ENCODE measurements around the gene NR1I3.
"Not testable (repeated sequence)": the region's sequence is repeated elsewhere in the genome, so short reads cannot be mapped to it uniquely, and the experiment has no call there.

The NR1I3 gene

DNA sequence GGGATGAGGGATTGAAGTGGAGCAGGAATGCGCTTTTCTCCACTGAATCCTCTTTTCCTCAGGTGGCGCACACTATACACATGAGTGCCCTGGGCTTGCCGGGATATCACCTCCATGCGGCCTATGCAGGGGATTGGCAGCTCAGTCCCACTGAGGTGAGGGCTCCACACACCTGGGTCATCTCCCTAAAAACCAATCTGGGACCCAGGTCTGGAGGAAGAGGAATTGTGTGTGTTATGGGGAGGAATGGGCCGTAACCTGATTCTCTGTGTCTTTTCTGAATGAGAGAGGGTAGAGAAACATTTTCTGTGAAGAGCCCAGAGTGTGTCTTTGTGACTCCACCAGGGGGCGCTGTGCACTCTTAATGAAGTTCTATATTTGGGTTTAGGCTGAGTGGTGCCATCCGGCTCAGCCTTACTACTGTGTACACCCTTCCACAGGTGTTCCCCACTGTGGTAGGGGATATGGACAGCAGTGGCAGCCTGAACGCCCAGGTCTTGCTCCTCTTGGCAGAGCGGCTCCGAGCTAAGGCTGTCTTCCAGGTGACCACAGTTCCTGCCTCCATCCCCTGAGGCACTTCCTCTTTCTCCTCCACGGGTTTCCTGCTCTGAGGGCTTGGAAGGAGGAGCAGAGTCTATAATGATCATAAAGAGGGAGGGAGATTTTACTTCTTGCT is 10.7 kb downstream of the NR1I3 start:
- Mint-ChIP-seq H3K27me3 (no peaks in the 10 kb centered on the region), H3K27ac (peak overlapping the region; percentile 98), H3K4me3 (peak overlapping the region; percentile 97), H3K36me3 (ENCODE audit: low read depth) (peaks cover 15% of the 10 kb centered on the region), H3K4me1 (ENCODE audit: low read depth) (peaks cover 27% of the 10 kb centered on the region), H3K9me3 (no peaks in the 10 kb centered on the region)

- Mint-ChIP-seq H3K4me1 (ENCODE audit: low read depth) (peaks cover 33% of the 10 kb centered on the region), H3K27me3 (peaks cover 4% of the 10 kb centered on the region)
Observed at GRCh38 chr1:161226759-161227158, 11.2 kb downstream of the NR1I3 start.

GRCh38 chr1:161226320-161226711 is 11.7 kb downstream of the NR1I3 start:
- peaks cover 35% of the 10 kb centered on the region for H3K4me1 Mint-ChIP-seq (ENCODE audit: low read depth)
- H3K27me3 Mint-ChIP-seq, result peaks cover 4% of the 10 kb centered on the region
- H3K4me3 Mint-ChIP-seq, result peak overlapping the region; percentile 97
- H3K27ac Mint-ChIP-seq, result peak overlapping the region; percentile 98
- H3K36me3 Mint-ChIP-seq (ENCODE audit: low read depth), result peaks cover 15% of the 10 kb centered on the region
- H3K9me3 Mint-ChIP-seq, result no peaks in the 10 kb centered on the region

More at GRCh38 chr1:161226759-161227158, 11.2 kb downstream of the NR1I3 start:
- Mint-ChIP-seq H3K27ac (peak overlapping the region; percentile 98), H3K9me3 (no peaks in the 10 kb centered on the region), H3K36me3 (ENCODE audit: low read depth) (peaks cover 15% of the 10 kb centered on the region), H3K4me3 (peak overlapping the region; percentile 97)

DNA sequence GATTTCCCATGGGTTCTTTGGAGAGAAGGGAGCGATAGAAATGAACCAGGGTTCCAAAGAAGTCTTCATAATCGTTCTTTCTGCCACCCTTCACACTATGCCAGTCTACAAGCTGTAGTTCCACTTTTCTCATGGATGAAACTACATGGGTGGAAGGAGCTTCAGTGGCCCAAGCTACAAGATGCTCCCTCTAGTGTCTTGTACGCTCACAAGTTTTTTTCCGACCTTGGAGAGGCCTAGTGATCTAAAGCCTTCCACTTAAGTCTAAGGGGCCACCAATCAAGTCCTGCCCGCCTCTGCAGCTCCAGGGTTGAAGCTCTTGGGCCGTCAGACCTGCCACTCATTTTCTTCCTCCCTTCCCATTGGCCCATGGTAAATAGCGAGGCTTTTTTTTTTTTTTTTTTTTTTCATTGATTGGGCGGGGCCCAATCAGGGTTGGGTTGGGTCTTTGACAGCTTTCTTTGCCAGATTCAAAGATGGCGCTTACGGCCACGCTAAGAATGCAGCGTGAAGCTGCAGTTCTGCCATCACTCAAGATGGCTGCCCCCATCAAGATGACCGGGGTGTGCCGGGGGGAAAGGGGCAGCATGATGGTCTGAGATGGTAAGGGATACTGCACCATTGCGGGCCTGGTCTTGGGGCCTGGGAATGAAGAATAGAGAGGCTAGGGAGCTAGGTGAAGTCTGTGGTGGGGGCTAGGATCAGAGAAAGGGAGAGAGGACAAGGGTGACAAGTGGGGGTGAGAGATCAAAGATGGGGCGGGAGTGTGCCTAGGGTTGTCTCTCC is 12.3 kb downstream of the NR1I3 start, which contains the start of gene TOMM40L:
TOMM40L (plus strand) TSS at position 527 of the 786 bp plus-strand sequence. CDS start 430 bp downstream, outside the sequence.
- peak within 1 kb of the TSS; percentile 97 for H3K4me3 Mint-ChIP-seq
- H3K4me1 Mint-ChIP-seq (ENCODE audit: low read depth), result peaks cover 39% of the 10 kb centered on the region
- H3K27ac Mint-ChIP-seq, result peak within 1 kb of the TSS; percentile 98
- peaks cover 4% of the 10 kb centered on the region for H3K27me3 Mint-ChIP-seq
- peaks cover 15% of the 10 kb centered on the region for H3K36me3 Mint-ChIP-seq (ENCODE audit: low read depth)
- no peaks in the 10 kb centered on the region for H3K9me3 Mint-ChIP-seq

- H3K27me3 Mint-ChIP-seq, result peaks cover 4% of the 10 kb centered on the region
- peaks cover 15% of the 10 kb centered on the region for H3K36me3 Mint-ChIP-seq (ENCODE audit: low read depth)
- peak overlapping the region; percentile 98 for H3K27ac Mint-ChIP-seq
- no peaks in the 10 kb centered on the region for H3K9me3 Mint-ChIP-seq
- peak overlapping the region; percentile 97 for H3K4me3 Mint-ChIP-seq
- H3K4me1 Mint-ChIP-seq (ENCODE audit: low read depth), result peaks cover 43% of the 10 kb centered on the region
Observed at GRCh38 chr1:161225178-161225533, 12.8 kb downstream of the NR1I3 start.

- H3K9me3 Mint-ChIP-seq, H3K4me3 Mint-ChIP-seq, H3K27me3 Mint-ChIP-seq: not testable (repeated sequence)
- peaks cover 15% of the 10 kb centered on the region for H3K36me3 Mint-ChIP-seq (ENCODE audit: low read depth)
- peaks cover 47% of the 10 kb centered on the region for H3K4me1 Mint-ChIP-seq (ENCODE audit: low read depth)
- peak overlapping the region; percentile 98 for H3K27ac Mint-ChIP-seq
Observed at GRCh38 chr1:161224695-161225087, 13.3 kb downstream of the NR1I3 start.

GRCh38 chr1:161223805-161224694 is 14.0 kb downstream of the NR1I3 start:
- Mint-ChIP-seq H3K4me1 (ENCODE audit: low read depth) (peaks cover 54% of the 10 kb centered on the region), H3K9me3 (no peaks in the 10 kb centered on the region), H3K27me3 (peaks cover 4% of the 10 kb centered on the region), H3K27ac (no peak overlapping the region), H3K36me3 (ENCODE audit: low read depth) (peaks cover 15% of the 10 kb centered on the region), H3K4me3 (no peak overlapping the region)

DNA sequence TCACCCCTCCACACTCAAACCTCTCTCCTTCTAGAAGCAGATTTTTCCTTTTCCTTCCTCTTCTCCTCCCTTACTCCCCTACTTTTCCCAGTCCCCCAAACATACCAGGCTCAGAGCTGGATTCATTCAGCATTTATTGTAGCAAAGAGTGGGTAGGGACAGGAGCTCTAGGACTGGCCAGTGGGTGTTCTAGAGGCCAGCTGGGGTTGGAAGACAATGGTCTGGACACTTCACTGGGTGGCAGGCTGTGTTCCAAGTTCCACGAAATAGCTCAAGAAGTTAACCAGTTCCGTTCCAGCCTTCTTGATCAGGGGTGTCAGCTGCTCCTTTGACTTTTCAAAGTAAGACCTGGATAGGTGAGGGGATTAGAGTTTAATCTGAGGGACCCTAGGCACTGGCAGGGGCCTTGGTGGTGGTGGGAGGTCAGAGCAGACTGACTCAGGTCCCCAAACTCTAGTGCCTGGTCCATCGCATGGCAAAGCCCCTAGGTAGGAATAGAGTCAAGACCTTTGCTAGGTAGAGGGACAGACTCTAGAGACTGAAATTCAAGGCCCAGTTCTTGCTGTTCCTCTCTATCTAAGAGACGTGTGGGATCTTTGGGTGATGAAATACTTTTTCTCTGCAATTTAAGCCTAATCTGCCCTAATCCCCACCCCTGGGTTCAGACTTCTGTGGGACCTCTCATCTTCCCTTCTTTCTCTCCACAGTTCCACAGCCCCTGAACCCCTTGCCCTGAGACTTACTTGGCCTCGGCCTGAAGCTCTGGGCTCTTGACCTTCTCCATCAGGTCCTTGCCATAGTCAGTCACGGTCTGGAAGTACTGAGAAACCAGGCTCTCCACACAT is 15.6 kb downstream of the NR1I3 start:
- Mint-ChIP-seq H3K9me3 (no peaks in the 10 kb centered on the region), H3K27ac (no peak overlapping the region), H3K4me3 (no peak overlapping the region), H3K4me1 (ENCODE audit: low read depth) (peaks cover 64% of the 10 kb centered on the region), H3K36me3 (ENCODE audit: low read depth) (no peaks in the 10 kb centered on the region), H3K27me3 (peaks cover 4% of the 10 kb centered on the region)

DNA sequence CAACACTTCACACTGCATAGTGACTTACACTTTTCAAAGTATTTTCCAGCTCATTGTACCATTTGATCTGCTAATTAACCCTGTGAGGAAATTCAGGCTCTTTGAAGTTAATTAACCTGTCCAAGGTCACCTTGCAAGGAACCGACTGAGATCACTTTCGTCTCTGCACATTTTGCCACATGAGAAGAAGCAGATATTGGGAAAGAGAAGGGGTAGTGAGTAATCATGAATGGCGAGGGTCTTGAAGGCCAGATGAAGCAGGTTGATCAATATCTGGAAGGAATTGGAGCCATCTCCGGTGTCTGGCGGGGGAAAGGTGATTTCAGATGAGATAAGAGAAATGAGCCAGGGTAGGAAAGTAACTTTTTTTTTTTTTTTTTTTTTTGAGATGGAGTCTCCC is 18.0 kb downstream of the NR1I3 start:
- Mint-ChIP-seq H3K36me3 (ENCODE audit: low read depth) (peaks cover 3% of the 10 kb centered on the region), H3K4me3 (peak overlapping the region; percentile 4)

DNA sequence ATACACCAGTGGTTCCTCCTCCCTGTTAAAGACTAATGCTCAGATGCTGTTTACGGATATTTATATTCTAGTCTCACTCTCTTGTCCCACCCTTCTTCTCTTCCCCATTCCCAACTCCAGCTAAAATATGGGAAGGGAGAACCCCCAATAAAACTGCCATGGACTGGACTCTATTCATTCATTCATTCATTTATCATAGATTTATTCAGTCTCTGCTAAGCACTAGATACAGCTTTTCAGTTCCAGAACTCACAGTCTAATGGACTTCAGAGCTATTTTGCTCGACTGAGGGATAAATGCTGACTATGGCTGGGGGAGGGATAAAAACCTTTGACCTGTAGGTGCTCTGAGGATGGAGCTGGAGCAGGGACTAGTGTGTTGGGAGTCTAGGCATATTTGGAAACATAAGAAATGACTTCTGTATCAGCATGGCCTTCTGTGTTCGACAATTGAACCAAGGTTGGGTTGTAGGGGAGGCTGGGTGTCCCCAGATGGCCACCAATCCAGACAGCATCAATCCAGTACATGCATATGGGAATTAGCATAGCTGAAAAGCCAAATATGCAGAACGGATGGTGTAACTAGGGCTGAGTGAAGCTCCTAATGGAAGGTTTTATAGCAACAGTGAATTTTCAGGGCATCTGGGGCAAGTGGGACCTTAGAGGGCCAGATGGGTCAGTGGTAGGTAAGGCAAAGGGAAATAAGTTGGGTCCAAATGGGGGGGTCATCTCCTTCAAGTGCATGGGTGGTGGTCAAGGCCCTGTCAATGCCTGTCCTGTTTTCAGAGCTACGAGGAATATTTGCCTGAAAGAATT is 18.7 kb downstream of the NR1I3 start:
- H3K27me3 Mint-ChIP-seq, result peaks cover 4% of the 10 kb centered on the region
- peaks cover 10% of the 10 kb centered on the region for H3K36me3 Mint-ChIP-seq (ENCODE audit: low read depth)
- H3K27ac Mint-ChIP-seq, result peak overlapping the region; percentile 66
- no peaks in the 10 kb centered on the region for H3K9me3 Mint-ChIP-seq
- no peak overlapping the region for H3K4me3 Mint-ChIP-seq
- H3K4me1 Mint-ChIP-seq (ENCODE audit: low read depth), result peaks cover 62% of the 10 kb centered on the region

More for the DNA sequence above, 18.0 kb downstream of the NR1I3 start:
- Mint-ChIP-seq H3K27ac (peak overlapping the region; percentile 51), H3K9me3 (no peaks in the 10 kb centered on the region), H3K27me3 (peaks cover 4% of the 10 kb centered on the region), H3K4me1 (ENCODE audit: low read depth) (peaks cover 63% of the 10 kb centered on the region)

DNA sequence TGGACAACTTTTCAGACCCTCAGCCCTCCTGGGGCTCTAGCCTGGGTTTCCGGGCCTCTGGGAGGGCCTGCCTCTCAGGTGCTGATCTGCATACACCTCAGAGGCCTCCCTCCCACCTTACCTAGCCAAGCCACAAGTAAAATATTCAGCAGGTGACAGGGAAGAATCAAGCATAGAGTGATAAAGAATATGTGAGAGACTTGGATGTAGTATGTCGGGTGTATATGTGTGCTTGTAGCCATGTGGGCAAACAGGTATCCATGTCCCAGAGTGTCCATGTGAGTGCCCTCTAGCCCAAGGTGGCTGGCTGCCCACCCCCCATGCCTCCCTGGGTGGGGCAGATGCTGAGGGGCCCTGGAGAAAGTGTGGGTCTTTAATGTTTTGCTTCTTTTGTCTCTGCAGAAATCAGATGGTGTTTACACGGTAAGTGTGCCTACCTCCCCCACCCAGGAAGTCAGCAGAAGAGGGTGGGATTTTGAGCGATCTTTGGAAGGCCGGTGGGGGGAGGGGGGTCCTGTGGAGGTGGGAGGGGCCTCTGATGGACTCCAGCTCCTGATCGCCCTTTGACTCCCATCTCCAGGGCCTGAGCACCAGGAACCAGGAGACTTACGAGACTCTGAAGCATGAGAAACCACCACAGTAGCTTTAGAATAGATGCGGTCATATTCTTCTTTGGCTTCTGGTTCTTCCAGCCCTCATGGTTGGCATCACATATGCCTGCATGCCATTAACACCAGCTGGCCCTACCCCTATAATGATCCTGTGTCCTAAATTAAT is 19.5 kb downstream of the NR1I3 start:
- peaks cover 18% of the 10 kb centered on the region for H3K36me3 Mint-ChIP-seq (ENCODE audit: low read depth)
- H3K4me1 Mint-ChIP-seq (ENCODE audit: low read depth), result peaks cover 62% of the 10 kb centered on the region
- H3K27ac Mint-ChIP-seq, result peak overlapping the region; percentile 79
- H3K4me3 Mint-ChIP-seq, result peak overlapping the region; percentile 38
- H3K9me3 Mint-ChIP-seq, result no peaks in the 10 kb centered on the region
- peaks cover 4% of the 10 kb centered on the region for H3K27me3 Mint-ChIP-seq

- peak overlapping the region; percentile 79 for H3K27ac Mint-ChIP-seq
Observed at GRCh38 chr1:161217831-161218230, 20.2 kb downstream of the NR1I3 start.

More at GRCh38 chr1:161217831-161218230, 20.2 kb downstream of the NR1I3 start:
- Mint-ChIP-seq H3K36me3 (ENCODE audit: low read depth) (peaks cover 24% of the 10 kb centered on the region), H3K27me3 (peaks cover 4% of the 10 kb centered on the region), H3K9me3 (no peaks in the 10 kb centered on the region), H3K4me1 (ENCODE audit: low read depth) (peaks cover 62% of the 10 kb centered on the region), H3K4me3 (peak overlapping the region; percentile 38)
